Measurements from ENCODE around the gene LMAN1L.

- TF ChIP-seq REST (IDR thresholded peaks at IDR 0.05; ENCODE audit: insufficient read depth in 1 of 2, low read depth in 2 of 2, low read length in 2 of 2) (no peak), POLR2AphosphoS5 (IDR thresholded peaks at IDR 0.05; ENCODE audit: low read depth, low read length) (no peak)
Observed at GRCh38 chr15:74815121-74815934, 2.7 kb downstream of the LMAN1L start.
